Heart right ventricle (tissue), 16 donors: Measurements from ENCODE around the gene C3orf80. TPM values are rescaled to one million over a fixed set of nuclear protein-coding genes. Genes with fewer than 3 reads are reported as not detected.
"Not testable (repeated sequence)": the region's sequence is repeated elsewhere in the genome, so short reads cannot be mapped to it uniquely, and the experiment has no call there.

Source experiments
- ATAC-seq, 8 donors: fragments of 200-7000 bp; cut with Tn5 transposase; one replicate each; pipeline ENCODE4 v1.9.1; 2020; ENCODE audit warnings: mild to moderate bottlenecking in 8 of 8, moderate library complexity in 8 of 8, moderate number of reproducible peaks in 1 of 8
- DNase-seq, 2 donors: peaks; one replicate each; pipeline ENCODE4 v3.0.0-alpha.2; 2020
- H3K27ac ChIP-seq, 10 donors: fragments of 200-600 bp; sonication (generic) in 2 of 10; one replicate each; pipeline versions ENCODE4 v1.5.0 to v1.8.0; 2020 to 2022; ENCODE audit warnings: mild to moderate bottlenecking in 3 of 10
- H3K27me3 ChIP-seq, 7 donors: fragments of 200-600 bp; one replicate each; pipeline ENCODE4 v1.8.0; 2021 to 2022; ENCODE audit warnings: mild to moderate bottlenecking in 2 of 7
- H3K36me3 ChIP-seq, 9 donors: fragments of 200-600 bp; sonication (generic) in 1 of 9; one replicate each; pipeline versions ENCODE4 v1.5.0 to v1.8.0; 2020 to 2022; ENCODE audit warnings: mild to moderate bottlenecking in 2 of 9
- H3K4me1 ChIP-seq, 9 donors: fragments of 200-600 bp; sonication (generic) in 1 of 9; one replicate each; pipeline versions ENCODE4 v1.5.0 to v1.8.0; 2020 to 2022; ENCODE audit warnings: mild to moderate bottlenecking in 4 of 9
- H3K4me3 ChIP-seq, 10 donors: fragments of 200-600 bp; sonication (generic) in 2 of 10; one replicate each; pipeline versions ENCODE4 v1.5.0 to v1.8.0; 2020 to 2022; ENCODE audit warnings: mild to moderate bottlenecking in 7 of 10, moderate library complexity in 2 of 10
- H3K9me3 ChIP-seq, 11 donors: fragments of 200-600 bp in 10 of 11; sonication (generic) in 2 of 11; one replicate each; pipeline versions ENCODE4 v1.5.0 to v1.8.0; 2013 to 2022; ENCODE audit warnings: mild to moderate bottlenecking in 2 of 11, control low read depth in 1 of 11, moderate library complexity in 1 of 11
- CTCF ChIP-seq, 9 donors: fragments of 200-600 bp; sonication (generic) in 2 of 9; IDR thresholded peaks; one replicate each; pipeline versions ENCODE4 v1.5.0 to v1.8.0; 2021 to 2022; ENCODE audit warnings: antibody characterized with exemption in 9 of 9, mild to moderate bottlenecking in 5 of 9, moderate library complexity in 1 of 9
- WGBS, 2 donors: extraction: QIAGEN DNeasy Blood & Tissue Kit; methylation state at CpG; one replicate each; pipeline ENCODE4 v1.1.7; 2013; ENCODE audit warnings: inconsistent platforms in 1 of 2; 5-methylcytosine and 5-hydroxymethylcytosine counted together
- intact Hi-C, 10 donors: fragments of 100-400 bp; cut with DNase I; formaldehyde crosslinking; loops; one replicate each; pipeline versions ENCODE4 v1.11.1 to v1.14.2; 2022
- polyA plus RNA-seq, 2 donors: library from polyadenylated mRNA; stranded (reverse); fragments of 200-250 nt; gene quantifications; one replicate each; pipeline ENCODE4 v1.2.3, GENCODE V29; 2013
- total RNA-seq, 10 donors: library from RNA; stranded (reverse); fragmentation: NEBNext Ultra II Directional in 3 of 10; extraction: Animal tissue kit (Norgen Biotek cat#: 25700) in 3 of 10; gene quantifications; one replicate each; pipeline versions ENCODE4 v1.2.1 to v1.2.4, GENCODE V29; 2021 to 2023
- donor health status: Arrhythmogenic right ventricular cardiomyopathy.
- donor health status: ischemic (EF 13 %, LVEDD 7.1; RV severe dilation, severe dysfunction).
- donor health status: healthy with polysubstance abuse.
- donor health status: DM: no; HTN: yes; CAD: no.
- donor health status: DM: no; HTN: no; CAD: no.
- donor health status: ischemic (EF 25% LVEDD 6.9; RV normal size, moderate dysfunction).
- donor health status: ischemic (EF 25% LVEDD 5.7; RV mildly dilated, moderate dysfunction).
- donor health status: healthy.
- donor health status: DM: yes; HTN: yes; CAD: no.
- donor health status: Ischemic cardiomyopathy.
- donor health status: ischemic (EF 35%, LVEDD 5.7; RV mildly dilated, moderate dysfunction).
- donor health status: nonischemic (EF 11% LVEDD 7.7; RV severe dilation, severe dysfunction).
- donor health status: DM: yes; HTN: yes; CAD: no.
- donor health status: PGD.
- donor health status: ischemic (EF 29% LVEDD 5.4; RV normal size, mild dysfunction).
- donor health status: nonischemic (EF 23%, LVEDD 6.1; RV moderate dilation, normal function).

The C3orf80 gene
- total and polyA plus RNA-seq, 12 donors: 0.09 to 0.70 (median 0.16) TPM; not detected in 3

- Histone ChIP-seq H3K36me3 (no peaks in the 10 kb centered on the region), H3K4me3 (no peak overlapping the region), H3K4me1 (peaks cover 0 to 3% (median 0%) of the 10 kb centered on the region in 9 donors), H3K27ac (no peak overlapping the region), H3K9me3 (no peaks in the 10 kb centered on the region), H3K27me3 (peaks cover 0 to 58% (median 55%) of the 10 kb centered on the region in 7 donors)
- 70 to 81% methylated on average over 3 of the region's 3 CpGs for WGBS, 2 donors
- no peak for TF ChIP-seq CTCF (IDR thresholded peaks at IDR 0.05)
- intact Hi-C loops: no loop called here
- DNase-seq (no peak), ATAC-seq (no peak)
Measured at GRCh38 chr3:160232014-160232413, 6.8 kb downstream of the C3orf80 start.

- H3K4me3 ChIP-seq, H3K36me3 ChIP-seq, intact Hi-C loops, ATAC-seq, H3K27ac ChIP-seq, DNase-seq, H3K4me1 ChIP-seq, H3K27me3 ChIP-seq: not testable (repeated sequence)
- peaks cover 0 to 15% (median 0%) of the 10 kb centered on the region in 11 donors for H3K9me3 ChIP-seq
- WGBS, 2 donors: 84 to 90% methylated on average over 6 of the region's 6 CpGs
Measured at GRCh38 chr3:160240719-160241118, 15.5 kb downstream of the C3orf80 start.

- H3K27me3 ChIP-seq: peaks cover 0 to 6% (median 0%) of the 10 kb centered on the region in 7 donors
- no peak for TF ChIP-seq CTCF (IDR thresholded peaks at IDR 0.05)
- no peaks in the 10 kb centered on the region for H3K36me3 ChIP-seq
- no peak overlapping the region for H3K4me3 ChIP-seq
- intact Hi-C loops: no loop called here
- H3K27ac ChIP-seq: no peak overlapping the region
- peaks cover 0 to 15% (median 0%) of the 10 kb centered on the region in 11 donors for H3K9me3 ChIP-seq
- no peak for ATAC-seq
- WGBS, 2 donors: 86 to 90% methylated on average over 9 of the region's 9 CpGs
- DNase-seq: no peak
- no peaks in the 10 kb centered on the region for H3K4me1 ChIP-seq
Measured at GRCh38 chr3:160245261-160245800, 20.1 kb downstream of the C3orf80 start.

- Histone ChIP-seq H3K4me3 (no peak overlapping the region), H3K9me3 (peaks cover 0 to 15% (median 0%) of the 10 kb centered on the region in 11 donors), H3K27ac (no peak overlapping the region), H3K36me3 (no peaks in the 10 kb centered on the region), H3K4me1 (no peaks in the 10 kb centered on the region), H3K27me3 (no peaks in the 10 kb centered on the region)
- 55 to 62% methylated on average over 1 of the region's 1 CpG for WGBS, 2 donors
- DNase-seq (no peak), ATAC-seq (no peak)
- intact Hi-C loops: no loop called here
- TF ChIP-seq CTCF (IDR thresholded peaks at IDR 0.05): no peak
Measured at GRCh38 chr3:160247766-160248165, 22.5 kb downstream of the C3orf80 start.

GRCh38 chr3:160253298-160253697 lies 28.1 kb downstream of the C3orf80 start:
- H3K9me3 ChIP-seq: no peaks in the 10 kb centered on the region
- H3K27ac ChIP-seq: no peak overlapping the region
- DNase-seq (no peak), ATAC-seq (no peak)
- H3K4me1 ChIP-seq: no peaks in the 10 kb centered on the region
- TF ChIP-seq CTCF (IDR thresholded peaks at IDR 0.05): no peak
- peaks cover 0 to 11% (median 0%) of the 10 kb centered on the region in 9 donors for H3K36me3 ChIP-seq
- intact Hi-C loops: no loop called here
- H3K27me3 ChIP-seq: no peaks in the 10 kb centered on the region
- no peak overlapping the region for H3K4me3 ChIP-seq
